D721Med (cell line): ENCODE measurements around the gene SUSD4.

Experiments
- DNase-seq: peaks from one replicate; pipeline ENCODE4 v3.0.0; 2011; ENCODE audit warnings: low spot score; ENCODE audit not compliant: insufficient read length
- FAIRE-seq: peaks from 2 replicates; lab custom pipeline; 2011; peaks lifted over from hg19 to GRCh38; lab: Jason Lieb, UNC
- TF ChIP-seq, protein P1 (sequence below): IDR thresholded peaks from 2 replicates; pipeline ENCODE4 v1.5.1; 2012; ENCODE audit warnings: mild to moderate bottlenecking, control low read depth; ENCODE audit not compliant: insufficient read depth; ENCODE audit errors: missing control alignments

The SUSD4 gene

DNA sequence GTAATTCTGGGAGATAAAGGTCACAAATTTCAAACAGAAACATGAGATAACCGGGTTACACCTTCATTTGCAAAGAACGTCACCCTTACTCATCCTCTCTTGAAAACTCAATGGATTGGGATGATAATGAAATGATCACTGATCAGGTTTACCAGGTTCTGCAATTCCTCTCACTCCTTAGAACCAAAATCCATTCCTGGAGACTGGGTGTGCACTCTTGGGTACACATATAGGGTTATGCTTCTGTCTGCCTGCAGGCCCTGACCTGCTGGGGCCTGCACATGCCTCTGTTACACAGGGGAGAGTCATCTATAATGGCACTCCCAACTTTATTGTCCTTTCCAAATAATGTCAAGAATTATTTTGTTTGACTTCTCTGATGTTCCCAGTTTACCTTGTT, 8.3 kb downstream of the SUSD4 start:
- FAIRE-seq = no peak
- TF ChIP-seq, protein P1, sequence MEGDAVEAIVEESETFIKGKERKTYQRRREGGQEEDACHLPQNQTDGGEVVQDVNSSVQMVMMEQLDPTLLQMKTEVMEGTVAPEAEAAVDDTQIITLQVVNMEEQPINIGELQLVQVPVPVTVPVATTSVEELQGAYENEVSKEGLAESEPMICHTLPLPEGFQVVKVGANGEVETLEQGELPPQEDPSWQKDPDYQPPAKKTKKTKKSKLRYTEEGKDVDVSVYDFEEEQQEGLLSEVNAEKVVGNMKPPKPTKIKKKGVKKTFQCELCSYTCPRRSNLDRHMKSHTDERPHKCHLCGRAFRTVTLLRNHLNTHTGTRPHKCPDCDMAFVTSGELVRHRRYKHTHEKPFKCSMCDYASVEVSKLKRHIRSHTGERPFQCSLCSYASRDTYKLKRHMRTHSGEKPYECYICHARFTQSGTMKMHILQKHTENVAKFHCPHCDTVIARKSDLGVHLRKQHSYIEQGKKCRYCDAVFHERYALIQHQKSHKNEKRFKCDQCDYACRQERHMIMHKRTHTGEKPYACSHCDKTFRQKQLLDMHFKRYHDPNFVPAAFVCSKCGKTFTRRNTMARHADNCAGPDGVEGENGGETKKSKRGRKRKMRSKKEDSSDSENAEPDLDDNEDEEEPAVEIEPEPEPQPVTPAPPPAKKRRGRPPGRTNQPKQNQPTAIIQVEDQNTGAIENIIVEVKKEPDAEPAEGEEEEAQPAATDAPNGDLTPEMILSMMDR = no peak
- DNase-seq = no peak

DNA sequence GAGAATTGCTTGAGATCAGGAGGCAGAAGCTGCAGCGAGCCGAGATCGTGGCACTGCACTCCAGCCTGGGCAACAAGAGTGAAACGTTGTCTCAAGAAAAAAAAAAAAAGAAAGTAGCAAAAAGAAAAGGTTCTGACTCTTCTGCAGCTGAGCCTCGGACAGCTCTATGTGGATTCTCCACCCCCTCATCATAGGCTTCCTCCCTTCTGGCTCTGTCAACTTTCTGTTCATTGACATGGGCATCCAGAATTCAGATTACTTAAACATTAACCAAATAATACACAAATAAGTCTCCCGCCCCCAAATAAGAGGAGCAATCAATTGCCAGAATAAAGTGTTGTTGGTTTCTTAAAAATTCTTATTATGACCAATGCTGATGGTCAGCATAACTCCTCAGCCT, 10.0 kb downstream of the SUSD4 start:
- FAIRE-seq (no peak), DNase-seq (no peak)
- TF ChIP-seq, protein P1 = no peak

DNA sequence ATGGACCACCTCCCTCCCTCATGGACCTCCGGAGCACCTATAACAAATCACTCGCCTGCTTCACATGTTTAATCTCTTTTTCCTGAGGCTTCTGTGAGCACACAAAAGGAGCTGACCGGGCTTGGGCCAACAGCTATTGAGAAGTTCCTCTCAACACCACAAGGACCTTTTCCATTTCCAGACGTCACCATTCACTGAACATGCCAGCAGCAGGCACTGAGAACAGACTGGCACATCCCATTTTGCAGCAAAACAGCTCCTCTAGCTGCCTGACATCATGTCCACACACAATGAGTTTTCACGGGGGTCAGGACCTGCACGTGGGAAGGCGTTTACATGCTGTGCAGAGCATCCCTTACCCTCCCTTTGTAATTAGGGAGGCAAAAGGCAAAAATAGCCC, 11.0 kb downstream of the SUSD4 start:
- TF ChIP-seq, protein P1 = no peak
- no peak for DNase-seq
- FAIRE-seq = no peak

DNA sequence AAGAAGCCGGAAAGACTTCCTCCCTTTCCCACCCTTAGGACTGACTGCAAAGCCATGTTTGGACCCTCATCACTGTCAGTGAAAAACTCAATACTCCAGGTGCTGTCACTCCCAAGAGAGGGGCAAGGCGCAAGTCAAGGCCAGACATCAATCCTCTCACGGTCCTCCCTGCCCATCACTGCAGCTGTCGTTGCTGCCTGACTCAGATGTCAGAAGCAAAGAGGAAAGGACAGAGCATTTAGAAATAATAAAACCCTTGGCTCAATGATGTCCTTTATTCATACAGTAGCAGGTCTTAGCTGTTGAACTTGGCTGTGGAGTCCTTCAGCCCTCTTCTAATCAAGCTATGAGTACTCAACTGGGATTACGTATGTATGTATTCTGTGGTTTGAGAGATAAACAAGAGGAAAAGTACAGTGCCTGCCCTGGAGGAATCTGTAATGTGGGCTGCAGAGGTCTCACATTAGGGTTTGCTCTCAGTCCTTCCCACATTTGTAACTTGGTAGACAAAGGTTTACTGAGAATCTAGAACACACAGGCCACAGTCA, 13.5 kb downstream of the SUSD4 start:
- FAIRE-seq (no peak), DNase-seq (no peak)
- TF ChIP-seq, protein P1 = no peak

DNA sequence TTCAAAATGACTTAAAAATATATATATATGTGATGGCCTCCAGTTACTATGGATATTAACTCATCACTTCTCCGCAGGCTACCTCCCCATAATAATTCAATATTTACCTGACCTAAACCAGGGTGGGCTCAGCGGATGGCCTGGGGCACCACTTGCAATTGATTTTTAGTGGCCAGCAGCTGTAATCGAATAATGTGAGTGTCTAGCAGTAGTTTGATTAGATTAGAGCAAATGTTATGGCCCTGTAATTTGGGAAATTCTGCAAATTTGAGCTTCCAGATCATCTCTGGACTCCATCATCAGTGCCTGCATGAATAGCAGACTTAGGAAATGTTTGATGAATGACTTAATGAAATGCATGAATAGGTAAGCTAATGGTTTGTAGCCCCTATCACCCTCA, 14.7 kb downstream of the SUSD4 start:
- no peak for FAIRE-seq
- TF ChIP-seq, protein P1 = no peak
- DNase-seq = no peak

DNA sequence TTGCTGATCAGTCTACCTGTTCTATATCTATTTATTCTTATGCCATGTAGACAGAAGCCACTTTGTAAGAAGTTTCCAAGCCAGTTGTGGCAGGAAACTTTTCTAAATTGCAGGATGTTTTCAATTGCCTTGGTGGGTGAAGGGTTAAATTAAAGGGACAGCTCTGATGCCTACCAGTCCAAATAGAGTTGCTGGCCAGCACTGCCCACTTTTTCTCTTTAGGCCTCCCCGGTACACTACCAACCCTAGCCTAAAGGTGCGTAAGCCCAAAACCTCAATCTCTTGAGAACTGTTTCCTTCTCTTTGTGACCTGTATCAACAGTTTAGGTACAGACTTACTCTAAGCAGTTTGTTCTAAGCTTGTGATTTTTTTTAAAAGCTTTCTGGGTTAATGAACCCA, 15.5 kb downstream of the SUSD4 start:
- no peak for FAIRE-seq
- TF ChIP-seq, protein P1 = no peak
- DNase-seq = no peak

DNA sequence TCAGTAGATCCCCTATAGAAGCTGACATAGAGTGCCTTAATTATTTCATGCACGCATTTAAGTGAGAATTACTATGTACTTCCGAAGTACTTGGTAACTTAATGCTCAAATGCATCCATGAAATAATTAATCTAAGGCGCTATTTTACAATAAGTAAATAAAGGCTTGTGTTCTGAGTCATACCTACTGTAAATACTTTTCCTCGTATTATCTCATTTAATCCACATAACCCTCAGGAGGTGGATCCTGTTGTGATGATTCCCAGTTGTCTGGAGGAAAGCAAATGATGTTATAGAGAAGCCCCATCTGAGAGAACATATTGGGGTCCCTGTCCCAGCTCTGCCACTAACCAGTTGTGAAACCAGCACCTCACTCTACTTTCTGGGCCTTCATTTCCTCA, 16.4 kb downstream of the SUSD4 start:
- TF ChIP-seq, protein P1 = no peak
- DNase-seq = no peak
- no peak for FAIRE-seq
